HK-2 (cell line): Measurements from ENCODE around the gene PLCXD1.
"Not testable (repeated sequence)": the region's sequence is repeated elsewhere in the genome, so short reads cannot be mapped to it uniquely, and the experiment has no call there.

Experiments
- DNase-seq: peaks from one replicate; pipeline ENCODE4 v3.0.0-alpha.2; 2018; ENCODE audit not compliant: unreplicated experiment

The PLCXD1 gene

GRCh38 chrX:262381-262909 is 18.7 kb upstream of the PLCXD1 start:
- no peak for DNase-seq

DNA sequence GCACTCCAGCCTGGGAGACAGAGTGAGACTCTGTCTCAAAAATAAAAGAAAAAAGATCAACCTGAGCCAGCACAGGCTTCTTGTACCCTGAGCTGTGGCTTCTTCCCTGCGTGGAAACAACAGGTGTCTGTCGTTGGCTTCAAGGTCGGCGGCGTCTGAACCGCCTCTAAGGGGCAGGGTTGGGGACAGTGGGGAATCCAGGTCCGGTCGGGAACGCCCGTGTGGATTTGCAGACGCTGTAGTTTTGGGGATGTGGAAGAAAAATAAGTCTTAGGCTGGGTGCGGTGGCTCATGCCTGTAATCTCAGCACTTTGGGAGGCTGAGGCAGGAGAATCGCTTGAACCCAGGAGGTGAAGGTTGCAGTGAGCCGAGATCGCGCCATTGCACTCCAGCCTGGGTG is 17.2 kb upstream of the PLCXD1 start:
- DNase-seq = not testable (repeated sequence)

GRCh38 chrX:264634-265455 is 16.3 kb upstream of the PLCXD1 start:
- no peak for DNase-seq

GRCh38 chrX:265502-265901 is 15.7 kb upstream of the PLCXD1 start:
- DNase-seq = no peak

DNA sequence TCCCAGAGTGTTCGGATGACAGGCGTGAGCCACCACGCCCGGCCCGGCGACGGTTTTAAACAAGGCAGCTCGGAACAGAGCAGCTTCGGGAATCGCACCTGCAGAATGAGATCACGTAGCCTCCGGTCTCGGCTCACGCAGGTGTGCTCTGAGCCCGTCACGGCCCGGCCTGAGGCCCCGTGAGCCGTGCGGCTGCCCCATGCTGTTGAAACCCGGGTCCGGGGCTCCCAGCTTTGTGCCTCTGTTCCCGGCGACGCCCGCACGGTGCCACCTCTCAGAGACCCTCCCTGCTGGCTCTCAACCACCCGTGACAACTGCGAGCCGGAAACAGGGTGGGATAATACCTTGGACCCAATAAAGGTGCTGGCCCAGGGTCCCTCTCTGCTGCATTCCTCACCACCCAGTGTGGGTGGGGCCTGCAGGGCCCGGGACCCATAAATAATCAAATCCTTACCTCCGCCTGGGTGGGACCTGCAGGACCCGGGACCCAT is 13.4 kb upstream of the PLCXD1 start:
- no peak for DNase-seq

DNA sequence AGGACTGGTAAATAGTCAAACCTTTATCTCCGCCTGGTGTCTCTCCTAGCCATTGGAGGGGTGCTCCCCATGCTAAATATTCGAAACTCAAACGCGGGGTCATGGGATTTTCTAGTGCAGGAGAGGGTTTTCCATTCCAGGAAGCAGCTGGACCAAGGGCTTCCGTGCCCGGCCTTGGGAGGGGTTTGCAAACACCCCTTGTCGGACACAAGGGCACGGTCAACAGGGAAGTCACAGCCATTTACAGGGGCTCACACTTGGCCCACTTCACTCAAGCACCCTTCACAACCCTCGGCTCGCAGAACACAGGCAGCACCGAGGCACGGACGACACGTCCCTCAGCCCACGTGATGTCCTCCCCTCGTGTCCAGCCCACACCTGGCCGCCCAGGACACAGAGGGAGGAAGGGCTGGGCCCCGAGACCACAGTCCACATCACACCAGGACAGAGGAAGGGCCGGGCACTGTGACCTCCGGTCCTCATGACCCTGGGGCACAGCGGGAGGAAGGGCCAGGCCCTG is 10.3 kb upstream of the PLCXD1 start:
- no peak for DNase-seq

- DNase-seq = no peak
These were observed 6.2 kb upstream of the PLCXD1 start for GRCh38 chrX:274904-275475.

DNA sequence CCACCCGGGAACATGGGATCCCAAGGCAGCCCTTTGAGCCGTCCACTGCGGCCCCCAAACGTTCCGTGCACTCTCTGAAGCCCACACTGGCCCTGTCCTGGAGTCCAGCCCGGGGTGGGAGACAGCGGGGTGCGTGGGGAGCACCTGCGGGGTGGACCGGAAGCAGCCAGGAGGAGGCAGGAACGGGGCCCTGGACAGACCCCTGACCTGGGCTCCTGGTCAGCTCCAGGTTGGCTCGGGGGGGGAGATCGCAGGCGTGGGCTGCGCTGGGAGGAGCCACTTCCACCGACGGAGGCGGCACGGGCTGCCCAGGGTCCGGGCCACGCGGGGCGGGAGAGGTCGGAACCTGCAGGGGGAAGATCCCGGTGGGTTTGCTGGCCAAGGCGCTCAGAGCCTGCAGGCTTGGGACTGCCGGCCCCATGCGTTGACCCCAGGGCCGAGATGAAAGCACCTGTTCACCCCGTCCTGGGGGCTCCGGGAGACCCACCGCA is 5.7 kb upstream of the PLCXD1 start:
- no peak for DNase-seq

- peak; percentile 68 for DNase-seq
These were observed 5.1 kb upstream of the PLCXD1 start for GRCh38 chrX:275967-276580.

DNA sequence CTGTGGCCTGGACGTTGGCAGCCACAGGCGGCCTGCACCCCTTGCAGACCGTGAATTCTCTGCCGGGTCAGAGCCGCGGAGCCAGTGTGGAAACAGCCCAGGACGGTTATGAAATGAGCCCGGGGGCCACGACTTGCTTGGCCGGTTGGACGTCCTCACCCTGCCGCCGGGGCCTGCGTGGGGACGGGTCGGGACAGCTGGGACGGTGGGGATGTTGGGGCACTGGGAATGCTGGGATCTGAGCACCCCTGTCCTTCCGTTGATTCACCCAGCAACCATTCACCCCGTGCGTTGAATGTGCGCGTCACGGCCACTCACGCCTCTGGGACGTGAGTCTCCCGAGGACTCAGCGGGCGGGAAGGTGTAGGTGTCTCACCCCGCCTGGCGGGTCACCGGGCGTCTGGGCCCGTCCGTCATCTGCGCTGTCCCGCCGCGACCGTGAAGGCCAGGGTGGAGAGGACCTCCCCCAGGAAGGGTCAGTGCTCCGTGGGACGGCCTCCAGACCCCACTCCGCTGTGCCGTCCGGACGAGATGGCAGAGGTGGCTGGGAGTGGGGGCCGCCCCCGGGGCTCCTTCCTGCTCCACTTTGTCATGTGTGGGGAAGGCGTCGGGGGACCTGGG is 4.5 kb upstream of the PLCXD1 start:
- peak; percentile 64 for DNase-seq

DNA sequence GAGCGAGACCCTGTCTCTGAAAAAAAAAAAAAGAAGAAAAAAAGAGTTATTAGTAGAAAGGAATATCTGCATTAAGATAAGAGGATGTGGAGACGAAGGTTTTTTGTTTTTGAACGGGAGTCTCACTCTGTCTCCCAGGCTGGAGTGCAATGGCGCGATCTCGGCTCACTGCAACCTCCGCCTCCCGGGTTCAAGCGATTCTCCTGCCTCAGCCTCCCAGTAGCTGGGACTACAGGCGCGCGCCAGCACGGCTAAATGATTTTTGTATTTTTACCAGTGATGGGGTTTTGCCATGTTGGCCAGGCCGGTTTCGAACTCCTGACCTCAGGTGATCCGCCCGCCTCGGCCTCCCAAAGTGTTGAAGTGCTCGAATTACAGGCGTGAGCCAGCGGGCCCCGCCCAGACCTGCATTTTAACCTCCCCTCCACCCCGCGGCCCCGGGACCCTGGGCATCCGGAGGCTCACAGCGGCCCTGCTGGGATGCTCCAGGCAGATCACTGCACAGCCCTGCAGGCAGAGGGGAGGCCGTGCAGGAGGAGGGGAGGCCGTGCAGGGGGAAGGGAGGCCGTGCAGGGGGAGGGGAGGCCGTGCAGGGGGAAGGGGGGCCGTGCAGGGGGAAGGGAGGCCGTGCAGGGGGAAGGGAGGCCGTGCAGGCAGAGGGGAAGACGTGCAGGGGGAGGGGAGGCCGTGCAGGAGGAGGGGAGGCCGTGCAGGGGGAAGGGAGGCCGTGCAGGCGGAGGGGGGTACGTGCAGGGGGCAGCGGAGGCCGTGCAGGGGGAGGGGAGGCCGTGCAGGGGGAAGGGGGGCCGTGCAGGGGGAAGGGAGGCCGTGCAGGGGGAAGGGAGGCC is 1.2 kb upstream of the PLCXD1 start:
- not testable (repeated sequence) for DNase-seq

GRCh38 chrX:280722-281121 is 459 bp upstream of the PLCXD1 start:
- not testable (repeated sequence) for DNase-seq

DNA sequence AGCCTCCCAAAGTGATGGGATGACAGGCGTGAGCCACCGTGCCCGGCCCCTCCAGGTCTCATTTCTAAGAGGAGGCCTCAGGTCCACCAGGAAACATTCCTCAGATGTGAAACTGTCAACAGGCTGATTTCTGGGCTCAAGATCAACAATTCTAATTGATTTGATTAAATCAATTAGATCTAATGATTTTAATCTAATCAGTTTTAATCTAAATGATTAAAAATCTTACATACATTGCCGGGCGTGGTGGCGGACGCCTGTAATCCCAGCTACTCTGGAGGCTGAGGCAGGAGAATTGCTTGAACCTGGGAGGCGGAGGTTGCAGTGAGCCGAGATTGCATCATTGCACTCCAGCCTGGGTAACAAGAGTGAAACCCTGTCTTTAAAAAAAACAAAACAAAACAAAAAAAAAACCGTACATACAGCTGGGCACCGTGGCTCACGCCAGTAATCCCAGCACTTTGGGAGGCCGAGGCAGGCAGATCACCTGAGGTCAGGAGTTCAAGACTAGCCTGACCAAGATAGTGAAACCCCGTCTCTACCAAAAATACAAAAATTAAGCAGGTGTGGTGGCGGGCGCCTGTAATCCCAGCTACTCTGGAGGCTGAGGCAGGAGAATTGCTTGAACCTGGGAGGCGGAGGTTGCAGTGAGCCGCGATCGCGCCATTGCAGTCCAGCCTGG is 960 bp downstream of the PLCXD1 start:
- DNase-seq = not testable (repeated sequence)

DNA sequence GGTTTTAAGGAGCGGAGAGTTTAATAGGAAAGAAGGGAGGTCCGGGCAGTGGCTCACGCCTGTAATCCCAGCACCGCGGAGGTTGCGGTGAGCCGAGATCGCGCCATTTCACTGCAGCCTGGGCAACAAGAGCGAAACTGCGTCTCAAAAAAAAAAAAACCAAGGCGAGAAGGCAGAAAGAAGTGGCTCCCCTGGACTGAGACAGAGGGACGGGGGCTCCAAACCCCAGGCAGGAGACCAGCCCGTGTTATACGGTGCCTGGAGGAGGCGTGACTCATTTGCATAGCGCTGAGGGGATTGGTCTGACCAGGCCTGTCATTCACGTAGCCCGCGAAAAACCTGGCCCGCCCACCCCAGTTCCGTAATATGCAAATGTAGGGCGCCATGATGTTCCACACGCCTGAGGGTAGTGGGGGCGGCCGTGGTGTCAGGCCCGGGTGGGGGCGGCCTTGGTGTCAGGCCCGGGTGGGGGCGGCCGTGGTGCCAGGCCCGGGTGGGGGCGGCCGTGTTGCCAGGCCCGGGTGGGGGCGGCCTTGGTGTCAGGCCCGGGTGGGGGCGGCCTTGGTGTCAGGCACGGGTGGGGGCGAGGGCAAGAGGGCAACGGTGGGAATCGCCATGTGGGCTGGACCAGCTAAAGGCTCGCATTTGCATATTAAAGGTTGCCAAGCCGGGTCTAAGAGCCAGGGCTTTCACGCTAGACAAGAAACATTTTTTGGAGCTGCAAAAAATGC is 2.1 kb downstream of the PLCXD1 start:
- peak; percentile 80 for DNase-seq

DNA sequence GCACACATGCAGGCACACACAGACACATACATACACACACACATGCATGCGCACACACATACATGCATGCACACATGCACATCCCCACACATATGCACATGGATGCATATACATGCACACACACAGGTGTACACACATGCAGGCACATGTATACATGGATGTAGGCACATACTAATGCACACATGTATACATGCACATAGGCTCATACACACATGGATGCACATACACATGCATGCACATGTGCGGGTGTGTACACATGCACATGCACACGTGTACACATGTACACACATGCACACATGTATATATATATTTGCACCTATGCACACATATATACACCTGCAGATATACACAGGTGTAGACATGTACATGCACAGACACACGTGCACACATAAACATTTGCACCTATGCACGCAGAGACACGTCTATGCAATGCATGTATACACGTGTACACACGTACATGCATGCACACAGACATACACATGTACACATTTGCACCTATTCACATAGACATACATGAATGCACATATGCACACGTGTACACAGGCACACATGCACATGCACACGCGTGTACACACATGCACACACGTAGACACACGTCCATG is 4.0 kb downstream of the PLCXD1 start:
- no peak for DNase-seq

DNA sequence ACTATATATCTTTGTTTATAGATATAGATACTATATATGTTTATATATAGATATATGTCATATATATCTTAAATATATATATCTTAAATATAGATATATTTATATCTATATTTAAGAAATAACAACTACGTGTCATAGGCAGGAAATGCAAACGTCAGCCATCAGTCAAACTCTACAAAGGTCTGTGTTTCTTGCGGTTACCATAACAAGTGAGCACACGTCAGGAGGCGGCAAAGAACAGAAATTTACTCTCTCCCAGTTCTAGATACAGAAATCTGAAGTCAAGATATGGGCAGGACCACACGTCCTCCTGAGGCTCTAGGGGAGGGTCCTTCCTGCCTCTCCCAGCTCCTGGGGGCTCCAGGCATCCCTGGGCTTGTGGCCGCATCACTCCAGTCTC is 6.5 kb downstream of the PLCXD1 start:
- DNase-seq = no peak

GRCh38 chrX:288561-288991 is 7.4 kb downstream of the PLCXD1 start:
- no peak for DNase-seq

- DNase-seq = no peak
These were observed 9.4 kb downstream of the PLCXD1 start for GRCh38 chrX:290476-291166.
